Panc1 (cell line): ENCODE data around the gene ABCC4. TPM values are rescaled to one million over a fixed set of nuclear protein-coding genes. Genes with fewer than 3 reads are reported as not detected.

Experiments
- ATAC-seq: fragments of 200-7000 bp; cut with Tn5 transposase; 2 replicates; pipeline ENCODE4 v1.9.1; 2020; ENCODE audit warnings: mild to moderate bottlenecking, moderate library complexity
- BruUV-seq: library from RNA; stranded (reverse); fragments of 400-500 nt; replicated peaks from 2 replicates; lab custom pipeline; 2021; lab: Mats Ljungman, UMichigan
- CTCF ChIA-PET: fragments of 300-600 bp; sonication (Branson Sonifier 250); formaldehyde crosslinking; loops from one replicate; lab custom pipeline; 2022; ENCODE audit warnings: antibody characterized with exemption; lab: Charles Lee
- POLR2A ChIA-PET: fragments of 300-600 bp; sonication (Branson Sonifier 250); formaldehyde crosslinking; loops from one replicate; lab custom pipeline; 2022; ENCODE audit warnings: antibody characterized with exemption; lab: Charles Lee
- DNase-seq: peaks from one replicate; pipeline ENCODE4 v3.0.0-alpha.2; 2010; ENCODE audit warnings: low read depth, low spot score
- H3K27ac ChIP-seq: 2 replicates; pipeline ENCODE4 v1.5.1; 2011; ENCODE audit warnings: mild to moderate bottlenecking, low read length, inconsistent platforms
- H3K27me3 ChIP-seq: fragments of 200-500 bp; sonication (Bioruptor generic); 2 replicates; pipeline ENCODE4 v1.6.0; 2014; ENCODE audit warnings: low read length, inconsistent platforms; ENCODE audit not compliant: control insufficient read depth, insufficient read depth
- H3K36me3 ChIP-seq: fragments of 200-500 bp; sonication (Bioruptor generic); 2 replicates; pipeline ENCODE4 v1.5.1; 2014; ENCODE audit warnings: inconsistent platforms, mild to moderate bottlenecking, low read length, moderate library complexity; ENCODE audit not compliant: control insufficient read depth, insufficient read depth
- H3K4me1 ChIP-seq: 2 replicates; pipeline ENCODE4 v1.5.1; 2011; ENCODE audit warnings: inconsistent platforms, mild to moderate bottlenecking, low read length, moderate library complexity; ENCODE audit not compliant: control insufficient read depth, insufficient read depth
- H3K4me3 ChIP-seq, 2 experiments: 2 replicates each; pipeline ENCODE4 v1.5.1; 2011 to 2012; ENCODE audit warnings: low read depth in 2 of 2, low read length in 2 of 2, mild to moderate bottlenecking in 2 of 2, inconsistent platforms in 1 of 2, moderate library complexity in 1 of 2
- H3K9me3 ChIP-seq: fragments of 200-500 bp; sonication (Bioruptor generic); 2 replicates; pipeline ENCODE4 v1.5.1; 2014; ENCODE audit warnings: low read depth, mild to moderate bottlenecking, inconsistent platforms, low read length, moderate library complexity; ENCODE audit not compliant: control insufficient read depth, insufficient read depth
- POLR2AphosphoS5 ChIP-seq: IDR thresholded peaks from 2 replicates; pipeline ENCODE4 v1.6.1; 2012; ENCODE audit warnings: mild to moderate bottlenecking, low read depth, low read length, moderate library complexity
- SIN3A ChIP-seq: IDR thresholded peaks from 2 replicates; pipeline ENCODE4 v1.6.1; 2012; ENCODE audit warnings: low read depth, mild to moderate bottlenecking, low read length, moderate library complexity, borderline replicate concordance; ENCODE audit not compliant: insufficient read depth
- TCF7L2 ChIP-seq: IDR thresholded peaks from 2 replicates; pipeline ENCODE4 v1.6.1; 2011; ENCODE audit warnings: mild to moderate bottlenecking, low read depth, low read length, inconsistent platforms
- in situ Hi-C: cut with HindIII; loops from 2 replicates; pipeline ENCODE4 v1.10.0; 2016; ENCODE audit warnings: low sequenced_read_pairs, low pct_unique_long_range_greater_than_20kb
- intact Hi-C: fragments of 100-400 bp; cut with micrococcal nuclease; formaldehyde crosslinking; loops from one replicate; pipeline ENCODE4 v1.10.0; 2022; ENCODE audit not compliant: unreplicated experiment
- total RNA-seq: library from RNA; stranded (reverse); gene quantifications from one replicate; pipeline ENCODE4 v1.2.1, GENCODE V29; 2021; ENCODE audit not compliant: unreplicated experiment
- TF ChIP-seq, protein P1 (sequence below): fragments of 450-650 bp; IDR thresholded peaks from 2 replicates; pipeline ENCODE4 v1.5.1; 2017; ENCODE audit warnings: mild to moderate bottlenecking
- TF ChIP-seq, protein P2 (sequence below), 2 experiments: IDR thresholded peaks; 2 replicates each; pipeline ENCODE4 v1.6.1; 2011 to 2012; ENCODE audit warnings: low read depth in 2 of 2, control low read depth in 1 of 2, low read length in 1 of 2, mild to moderate bottlenecking in 1 of 2, moderate library complexity in 1 of 2; ENCODE audit not compliant: insufficient read depth in 1 of 2

ABCC4 gene
- total RNA-seq, 1 experiment from 2014 or later, result 69.3 TPM

DNA sequence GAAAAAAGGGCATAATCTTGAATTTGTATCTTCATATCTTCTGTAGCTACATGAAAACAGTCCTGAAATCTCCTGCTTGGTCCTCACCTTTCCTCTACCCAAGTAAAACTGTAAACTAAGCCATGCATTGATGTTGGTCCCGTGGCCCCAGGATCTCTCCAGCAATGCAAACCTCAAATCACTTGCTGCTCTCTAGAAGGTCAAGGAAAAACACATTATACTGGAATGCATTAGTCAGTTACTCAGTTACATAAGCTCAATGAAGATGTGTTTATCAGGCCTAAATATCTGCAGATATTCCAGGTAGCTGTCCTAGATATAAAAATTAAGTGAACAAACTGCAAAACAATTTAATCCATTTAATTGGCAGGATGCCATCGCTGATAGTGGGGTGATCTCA, 261.8 kb downstream of the ABCC4 start:
- peaks cover 3% of the 10 kb centered on the region for H3K36me3 ChIP-seq
- H3K9me3 ChIP-seq, result no peaks in the 10 kb centered on the region
- H3K27me3 ChIP-seq, result no peaks in the 10 kb centered on the region
- TF ChIP-seq POLR2AphosphoS5 (no peak), SIN3A (no peak)
- TF ChIP-seq, protein P1, sequence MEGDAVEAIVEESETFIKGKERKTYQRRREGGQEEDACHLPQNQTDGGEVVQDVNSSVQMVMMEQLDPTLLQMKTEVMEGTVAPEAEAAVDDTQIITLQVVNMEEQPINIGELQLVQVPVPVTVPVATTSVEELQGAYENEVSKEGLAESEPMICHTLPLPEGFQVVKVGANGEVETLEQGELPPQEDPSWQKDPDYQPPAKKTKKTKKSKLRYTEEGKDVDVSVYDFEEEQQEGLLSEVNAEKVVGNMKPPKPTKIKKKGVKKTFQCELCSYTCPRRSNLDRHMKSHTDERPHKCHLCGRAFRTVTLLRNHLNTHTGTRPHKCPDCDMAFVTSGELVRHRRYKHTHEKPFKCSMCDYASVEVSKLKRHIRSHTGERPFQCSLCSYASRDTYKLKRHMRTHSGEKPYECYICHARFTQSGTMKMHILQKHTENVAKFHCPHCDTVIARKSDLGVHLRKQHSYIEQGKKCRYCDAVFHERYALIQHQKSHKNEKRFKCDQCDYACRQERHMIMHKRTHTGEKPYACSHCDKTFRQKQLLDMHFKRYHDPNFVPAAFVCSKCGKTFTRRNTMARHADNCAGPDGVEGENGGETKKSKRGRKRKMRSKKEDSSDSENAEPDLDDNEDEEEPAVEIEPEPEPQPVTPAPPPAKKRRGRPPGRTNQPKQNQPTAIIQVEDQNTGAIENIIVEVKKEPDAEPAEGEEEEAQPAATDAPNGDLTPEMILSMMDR, result no peak
- BruUV-seq, result no TSS peak
- intact Hi-C loops, result no loop called here
- ATAC-seq (no peak), DNase-seq (no peak)
- CTCF ChIA-PET, result interaction anchor here (0.6 kb wide), 1 partner anchor 365 kb away, joined by 7 read pairs; no protein-coding TSS in a partner anchor
- POLR2A ChIA-PET, result no interaction called here
- H3K27ac ChIP-seq, result no peak overlapping the region
- in situ Hi-C loops, result no loop called here
- H3K4me3 ChIP-seq, result no peak overlapping the region
- no peaks in the 10 kb centered on the region for H3K4me1 ChIP-seq

GRCh38 chr13:95038949-95039348, 262.3 kb downstream of the ABCC4 start:
- Histone ChIP-seq H3K4me3 (no peak overlapping the region), H3K9me3 (no peaks in the 10 kb centered on the region), H3K27ac (no peak overlapping the region), H3K4me1 (no peaks in the 10 kb centered on the region), H3K36me3 (peaks cover 3% of the 10 kb centered on the region), H3K27me3 (no peaks in the 10 kb centered on the region)
- intact Hi-C loops, result no loop called here
- POLR2A ChIA-PET, result no interaction called here
- BruUV-seq, result no TSS peak
- CTCF ChIA-PET, result no interaction called here
- DNase-seq, result no peak
- no peak for TF ChIP-seq SIN3A
- TF ChIP-seq, protein P2, sequence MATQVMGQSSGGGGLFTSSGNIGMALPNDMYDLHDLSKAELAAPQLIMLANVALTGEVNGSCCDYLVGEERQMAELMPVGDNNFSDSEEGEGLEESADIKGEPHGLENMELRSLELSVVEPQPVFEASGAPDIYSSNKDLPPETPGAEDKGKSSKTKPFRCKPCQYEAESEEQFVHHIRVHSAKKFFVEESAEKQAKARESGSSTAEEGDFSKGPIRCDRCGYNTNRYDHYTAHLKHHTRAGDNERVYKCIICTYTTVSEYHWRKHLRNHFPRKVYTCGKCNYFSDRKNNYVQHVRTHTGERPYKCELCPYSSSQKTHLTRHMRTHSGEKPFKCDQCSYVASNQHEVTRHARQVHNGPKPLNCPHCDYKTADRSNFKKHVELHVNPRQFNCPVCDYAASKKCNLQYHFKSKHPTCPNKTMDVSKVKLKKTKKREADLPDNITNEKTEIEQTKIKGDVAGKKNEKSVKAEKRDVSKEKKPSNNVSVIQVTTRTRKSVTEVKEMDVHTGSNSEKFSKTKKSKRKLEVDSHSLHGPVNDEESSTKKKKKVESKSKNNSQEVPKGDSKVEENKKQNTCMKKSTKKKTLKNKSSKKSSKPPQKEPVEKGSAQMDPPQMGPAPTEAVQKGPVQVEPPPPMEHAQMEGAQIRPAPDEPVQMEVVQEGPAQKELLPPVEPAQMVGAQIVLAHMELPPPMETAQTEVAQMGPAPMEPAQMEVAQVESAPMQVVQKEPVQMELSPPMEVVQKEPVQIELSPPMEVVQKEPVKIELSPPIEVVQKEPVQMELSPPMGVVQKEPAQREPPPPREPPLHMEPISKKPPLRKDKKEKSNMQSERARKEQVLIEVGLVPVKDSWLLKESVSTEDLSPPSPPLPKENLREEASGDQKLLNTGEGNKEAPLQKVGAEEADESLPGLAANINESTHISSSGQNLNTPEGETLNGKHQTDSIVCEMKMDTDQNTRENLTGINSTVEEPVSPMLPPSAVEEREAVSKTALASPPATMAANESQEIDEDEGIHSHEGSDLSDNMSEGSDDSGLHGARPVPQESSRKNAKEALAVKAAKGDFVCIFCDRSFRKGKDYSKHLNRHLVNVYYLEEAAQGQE (IDR thresholded peaks at IDR 0.05; ENCODE audit: insufficient read depth in 1 of 2, low read depth in 2 of 2, low read length in 1 of 2), result no peak
- TF ChIP-seq, protein P1, result no peak
- TF ChIP-seq TCF7L2, result no peak
- TF ChIP-seq POLR2AphosphoS5, result no peak
- ATAC-seq, result no peak
- in situ Hi-C loops, result no loop called here
